Stimulated activated CD4-positive, alpha-beta T cell treated with anti-CD3 and anti-CD28 coated beads, Interleukin-12 subunit alpha, Interleukin-12 subunit beta, amount 100 ng/mL, for 48 hours (primary cell): ENCODE measurements around the gene GNAZ.

Source experiments
- DNase-seq, 3 donors: peaks; one replicate each; pipeline ENCODE4 v3.0.0-alpha.2; 2020; ENCODE audit warnings: low read depth in 2 of 3, low spot score in 1 of 3

The GNAZ gene

GRCh38 chr22:23092217-23092955 is 22.1 kb downstream of the GNAZ start:
- no peak for DNase-seq

DNA sequence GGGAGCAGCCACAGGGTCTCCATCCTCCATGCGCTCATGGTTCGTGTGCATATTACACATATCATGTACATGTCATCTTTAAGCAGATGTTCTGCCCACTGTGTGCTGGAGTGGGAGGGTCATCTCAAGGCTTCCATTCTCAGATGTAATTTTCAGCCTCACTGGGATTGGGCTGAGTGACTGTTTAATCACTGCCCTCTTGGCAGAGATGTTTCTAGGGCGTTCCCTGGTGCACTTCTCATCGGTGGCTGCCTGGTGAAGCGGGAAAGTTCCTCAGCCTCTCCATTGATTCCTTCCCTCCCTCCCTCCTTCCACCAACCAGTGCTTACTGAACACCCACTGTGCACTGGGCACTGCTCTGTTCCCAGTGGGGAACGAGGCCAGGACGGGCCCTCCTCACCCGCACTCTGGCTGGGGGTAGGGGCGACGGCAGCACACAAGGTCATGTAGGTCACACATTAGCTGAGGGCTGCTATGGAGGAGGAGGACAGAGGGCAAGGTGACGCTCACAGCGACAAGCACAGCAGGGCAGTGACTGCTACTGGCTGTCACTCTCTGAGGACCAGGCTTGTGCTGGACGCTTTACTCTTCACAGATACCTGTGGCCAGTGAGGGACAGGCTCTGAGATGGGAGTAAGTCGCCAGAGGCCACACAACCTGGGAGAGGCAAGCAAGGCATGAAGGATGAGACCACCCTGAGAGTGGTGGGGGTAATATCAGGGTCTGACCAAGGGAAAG is 22.9 kb downstream of the GNAZ start:
- no peak for DNase-seq

GRCh38 chr22:23094260-23094659 is 23.9 kb downstream of the GNAZ start:
- DNase-seq: no peak

DNA sequence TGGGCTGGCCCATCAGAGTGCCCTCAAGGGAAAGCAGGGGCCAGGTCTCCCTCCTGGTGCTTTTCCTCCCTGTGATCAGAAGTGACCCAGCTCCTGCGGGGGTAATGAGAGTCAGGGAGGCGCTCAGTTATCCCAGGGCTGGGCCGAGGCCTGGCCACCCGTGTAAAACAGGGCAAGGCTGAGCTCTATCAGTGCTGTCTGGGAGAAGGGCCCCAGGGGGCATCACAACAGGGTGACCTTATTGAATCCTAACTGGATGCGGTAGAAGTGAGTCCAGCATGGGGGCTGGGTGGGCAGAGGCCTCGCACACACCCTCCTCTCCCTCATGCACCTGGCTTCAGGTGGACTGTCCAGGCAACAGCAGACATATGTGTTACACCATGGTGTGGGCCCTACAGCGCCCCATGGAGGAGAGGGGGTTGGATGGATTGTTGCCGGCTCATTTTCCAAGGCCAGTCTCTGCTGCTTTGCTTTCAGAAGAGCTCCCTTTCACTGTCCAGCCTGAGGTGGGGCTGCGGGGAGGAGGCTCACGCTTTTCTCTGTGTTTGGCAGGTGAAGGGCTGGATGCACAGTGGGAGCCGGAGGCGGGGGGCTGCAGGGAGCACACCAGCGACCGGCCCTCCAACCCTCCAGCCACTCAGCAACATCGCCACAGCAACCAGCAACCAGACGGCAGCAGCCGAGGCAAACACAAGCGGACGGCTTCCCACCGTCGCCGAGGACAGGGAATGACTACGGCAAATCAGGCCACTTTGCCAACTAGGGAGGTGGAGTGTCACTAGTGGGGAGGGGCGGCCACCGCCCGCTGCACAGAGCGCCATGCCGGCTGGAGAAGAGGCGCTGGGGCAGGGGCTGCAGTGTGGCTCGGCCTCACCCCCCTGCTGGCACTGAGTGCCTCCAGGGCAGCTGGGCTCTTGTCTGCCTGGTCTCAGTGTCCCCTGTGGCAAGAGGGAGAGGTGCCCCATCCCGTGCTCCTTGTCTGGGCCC is 24.7 kb downstream of the GNAZ start:
- no peak for DNase-seq

DNA sequence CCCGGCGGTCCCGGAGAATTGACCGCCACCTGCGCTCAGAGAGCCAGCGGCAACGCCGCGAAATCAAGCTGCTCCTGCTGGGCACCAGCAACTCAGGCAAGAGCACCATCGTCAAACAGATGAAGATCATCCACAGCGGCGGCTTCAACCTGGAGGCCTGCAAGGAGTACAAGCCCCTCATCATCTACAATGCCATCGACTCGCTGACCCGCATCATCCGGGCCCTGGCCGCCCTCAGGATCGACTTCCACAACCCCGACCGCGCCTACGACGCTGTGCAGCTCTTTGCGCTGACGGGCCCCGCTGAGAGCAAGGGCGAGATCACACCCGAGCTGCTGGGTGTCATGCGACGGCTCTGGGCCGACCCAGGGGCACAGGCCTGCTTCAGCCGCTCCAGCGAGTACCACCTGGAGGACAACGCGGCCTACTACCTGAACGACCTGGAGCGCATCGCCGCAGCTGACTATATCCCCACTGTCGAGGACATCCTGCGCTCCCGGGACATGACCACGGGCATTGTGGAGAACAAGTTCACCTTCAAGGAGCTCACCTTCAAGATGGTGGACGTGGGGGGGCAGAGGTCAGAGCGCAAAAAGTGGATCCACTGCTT is 25.5 kb downstream of the GNAZ start:
- DNase-seq: no peak

DNA sequence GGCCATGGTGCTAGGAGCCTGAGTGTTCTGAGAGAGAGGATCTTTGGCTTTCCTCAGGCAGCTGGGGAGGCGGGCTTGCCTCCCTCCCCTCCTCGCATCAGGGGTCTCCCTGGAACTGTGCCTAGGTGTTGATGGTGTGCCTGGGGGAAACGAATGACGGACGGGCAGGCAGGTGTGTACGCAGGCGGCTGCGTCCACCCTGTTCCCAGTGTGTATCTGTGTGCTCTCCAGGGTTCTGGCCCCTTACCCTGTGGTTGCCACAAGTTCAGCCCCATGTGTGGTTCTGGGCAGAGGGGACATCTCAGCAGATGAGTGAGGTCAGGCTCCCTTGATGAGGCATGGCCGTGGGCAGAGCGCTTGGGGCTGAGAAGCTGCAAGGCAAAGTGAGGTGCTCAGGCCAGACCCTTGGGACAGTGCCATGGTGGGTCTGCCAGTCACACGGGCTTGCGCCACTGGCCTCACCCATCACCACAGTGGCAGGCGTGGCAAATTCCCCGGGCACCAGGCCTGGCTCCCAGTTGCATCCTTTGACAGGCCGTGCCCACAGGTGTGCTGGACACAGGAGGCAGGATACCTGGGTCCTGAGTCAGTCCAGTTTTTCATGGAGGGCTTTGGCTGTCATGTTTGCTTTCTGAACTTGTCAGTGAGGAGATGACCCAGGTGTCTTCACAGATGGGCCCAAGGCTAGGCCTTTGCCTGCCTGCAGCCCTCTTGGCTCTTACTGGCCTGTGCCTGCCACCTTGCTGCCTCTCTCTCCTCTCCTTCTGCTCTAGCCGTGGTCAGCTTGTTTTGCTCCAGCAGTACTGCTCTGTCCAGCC is 27.3 kb downstream of the GNAZ start:
- DNase-seq: no peak

DNA sequence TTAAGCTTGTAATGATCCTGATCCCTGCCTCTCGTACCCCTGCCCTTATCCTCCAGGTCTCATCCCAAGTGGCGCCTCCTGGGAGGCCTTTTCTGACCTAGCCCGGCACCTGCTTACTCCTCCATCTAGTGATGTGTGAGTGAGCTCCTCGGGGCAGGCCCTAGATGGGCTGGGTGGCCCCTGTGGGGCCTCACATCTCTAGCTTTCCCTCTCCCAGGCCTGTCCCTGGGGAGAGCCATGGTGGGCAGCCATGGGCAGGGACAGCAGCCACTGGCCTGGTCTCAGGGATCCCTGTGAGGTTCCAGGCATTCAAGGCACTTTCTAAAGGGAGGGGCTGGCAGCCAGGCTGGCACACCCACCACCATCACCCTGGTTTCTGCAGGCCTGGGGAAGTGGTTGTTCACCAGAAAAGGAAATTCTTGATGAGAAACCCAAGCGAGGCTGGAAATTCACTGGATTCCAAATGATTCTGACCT is 27.9 kb downstream of the GNAZ start:
- no peak for DNase-seq

DNA sequence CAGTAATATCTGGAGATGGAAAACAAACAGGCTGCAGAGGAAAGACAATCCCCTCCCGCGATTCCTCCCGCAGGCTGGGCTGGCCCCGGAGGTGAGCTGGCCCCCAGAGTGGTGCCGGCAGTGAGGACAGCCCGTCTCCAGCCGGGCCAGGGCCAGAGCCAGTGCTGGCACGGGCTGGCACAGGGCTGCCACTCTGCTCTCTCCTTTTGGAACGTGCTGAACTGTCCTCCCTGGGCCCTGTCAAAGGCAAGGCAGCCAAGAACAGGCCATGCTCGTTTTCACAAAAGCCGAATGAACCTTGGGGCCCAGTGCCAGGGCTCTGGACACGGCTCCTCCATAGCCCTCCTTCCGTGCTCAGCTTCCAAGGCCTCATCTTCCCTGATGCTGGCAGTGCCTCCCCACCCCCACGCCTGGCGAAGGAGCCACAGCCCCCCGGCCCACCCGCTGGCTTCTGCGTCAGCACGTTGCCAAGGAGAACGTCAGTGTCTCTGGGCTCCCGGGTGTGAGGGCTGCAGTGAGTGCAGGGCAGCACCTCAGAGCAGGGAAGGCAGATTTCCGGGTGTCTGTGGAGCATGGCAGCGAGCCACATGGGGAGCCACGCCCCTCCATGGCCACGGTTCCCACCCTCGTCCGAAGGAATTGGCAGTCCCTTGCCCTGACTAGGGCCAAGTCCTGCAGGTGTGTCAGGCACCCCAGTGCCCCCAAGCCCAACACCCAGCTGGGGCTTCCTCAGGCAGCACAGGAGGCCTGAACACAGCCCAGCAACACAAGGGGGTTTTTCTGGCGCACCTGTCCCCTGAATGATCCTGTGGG is 28.6 kb downstream of the GNAZ start:
- no peak for DNase-seq

DNA sequence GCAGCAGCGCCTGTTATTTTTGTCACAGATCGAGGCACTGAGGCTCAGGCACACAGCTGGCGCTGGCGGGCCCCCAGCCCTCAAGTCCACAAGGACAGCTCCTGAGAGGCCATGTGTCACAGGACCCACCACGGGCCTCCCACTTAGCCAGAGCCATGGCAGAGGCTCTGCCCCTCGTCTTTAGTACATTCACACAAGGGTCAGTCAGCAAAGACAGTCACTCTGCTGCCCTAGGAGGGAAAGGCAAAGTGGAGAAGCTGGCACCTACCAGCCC is 29.1 kb downstream of the GNAZ start:
- DNase-seq: no peak

- DNase-seq: no peak
Observed at GRCh38 chr22:23100124-23100801, 29.9 kb downstream of the GNAZ start.

DNA sequence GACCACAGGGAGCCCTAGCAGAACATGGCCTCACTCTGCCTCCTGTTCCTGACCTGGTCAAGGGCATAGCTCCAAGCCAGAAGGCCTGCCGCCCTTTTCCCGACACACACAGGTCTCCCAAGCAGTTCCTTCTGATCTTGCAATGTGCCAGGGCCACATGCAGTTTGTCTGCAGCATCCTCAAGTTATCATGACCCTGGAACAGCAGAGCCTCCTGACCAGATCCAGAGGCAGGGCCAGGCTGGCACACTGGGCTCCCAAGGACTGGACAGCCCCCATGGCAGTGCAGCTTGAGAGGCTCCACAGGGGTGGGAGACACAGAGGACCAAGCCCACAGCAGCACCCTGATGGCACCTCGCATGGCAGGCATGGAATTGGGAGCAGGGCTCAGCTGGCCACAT is 31.2 kb downstream of the GNAZ start:
- no peak for DNase-seq

DNA sequence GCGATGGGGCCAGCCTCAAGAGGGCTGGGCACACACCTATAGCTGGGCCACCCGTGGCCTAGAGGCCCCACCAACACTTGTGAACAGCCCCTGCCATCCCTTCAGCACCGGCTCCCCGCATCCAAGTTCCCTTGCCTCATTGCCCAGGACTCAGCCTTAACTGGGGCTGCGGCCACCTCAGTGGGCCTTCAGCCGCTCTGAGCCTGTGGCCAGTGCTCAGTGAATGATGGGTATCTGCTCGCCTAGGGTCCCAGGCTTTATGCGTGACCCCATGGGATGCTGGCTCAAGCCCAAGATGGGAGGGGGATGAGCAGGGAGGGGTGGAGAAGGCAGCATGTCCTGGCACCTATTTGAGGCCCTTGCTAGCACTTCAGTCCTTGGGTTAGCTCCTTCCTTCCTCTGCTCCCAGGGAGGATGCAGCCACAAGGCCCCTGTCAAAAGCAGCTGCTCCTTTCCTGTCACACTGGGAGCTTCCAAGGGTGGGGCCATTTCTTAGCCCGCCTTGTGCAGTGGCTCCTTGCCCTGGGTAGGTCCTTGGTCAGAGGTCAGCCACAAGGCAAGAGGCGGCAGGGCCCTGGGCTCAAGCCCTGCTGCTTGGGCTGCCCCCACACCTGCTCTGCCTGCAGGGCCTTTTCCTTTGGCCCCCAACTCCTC is 31.8 kb downstream of the GNAZ start:
- DNase-seq: no peak

DNA sequence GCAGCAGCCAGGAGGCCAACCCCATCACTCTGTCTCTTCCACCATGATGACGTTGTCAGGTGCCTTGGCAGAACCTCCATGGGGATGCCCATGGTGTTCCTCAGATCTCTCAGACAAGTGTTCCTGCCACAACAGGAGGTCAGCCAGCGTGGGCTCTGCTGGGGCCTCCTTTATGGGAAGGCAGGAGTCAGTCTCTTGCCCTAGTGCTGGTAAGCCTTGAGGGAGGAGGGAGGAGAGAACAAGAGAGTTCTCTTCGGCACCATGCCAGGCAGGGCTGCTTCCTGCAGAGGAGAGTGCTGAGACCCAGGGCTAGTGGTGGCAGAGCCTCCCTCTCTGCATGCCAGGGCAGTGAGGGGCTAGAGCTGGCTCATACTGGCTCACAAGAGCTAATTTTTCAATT is 32.5 kb downstream of the GNAZ start:
- DNase-seq: no peak

DNA sequence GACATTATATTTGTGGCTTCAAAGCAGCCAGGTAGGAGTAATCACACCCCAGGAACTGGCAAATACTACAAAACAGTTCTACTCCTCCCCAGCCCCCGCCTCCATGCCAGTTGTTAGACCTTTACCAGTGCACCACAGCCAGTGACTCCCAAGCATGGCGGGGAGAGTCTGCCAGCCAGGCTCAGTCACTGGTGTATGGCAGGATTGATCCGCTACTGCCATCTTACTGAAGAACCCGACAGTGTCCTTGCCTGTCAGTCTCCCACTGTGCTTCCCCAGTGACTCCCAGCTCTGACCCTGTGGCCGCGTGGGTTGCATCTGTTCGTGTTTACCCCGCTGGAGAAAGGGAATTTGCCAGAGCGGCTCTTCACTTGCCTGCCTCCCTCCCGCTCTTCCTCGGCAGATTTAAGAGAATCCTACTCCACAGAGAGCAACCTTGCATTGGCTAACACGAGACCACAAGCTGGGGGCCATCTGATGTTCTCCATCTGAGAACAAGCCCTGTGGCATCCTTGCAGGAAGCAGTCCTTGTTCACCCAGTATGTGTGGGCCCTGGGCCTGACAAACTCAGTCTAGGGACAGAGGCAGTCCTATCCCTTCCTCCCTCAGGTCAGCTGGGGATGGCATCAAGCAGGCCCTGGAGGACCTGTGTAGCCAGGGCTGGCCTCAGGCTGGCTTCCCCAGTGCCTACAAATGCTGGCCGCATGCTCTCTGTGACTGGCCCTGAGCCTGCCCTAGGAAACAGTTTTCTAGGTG is 33.1 kb downstream of the GNAZ start:
- DNase-seq: no peak

DNA sequence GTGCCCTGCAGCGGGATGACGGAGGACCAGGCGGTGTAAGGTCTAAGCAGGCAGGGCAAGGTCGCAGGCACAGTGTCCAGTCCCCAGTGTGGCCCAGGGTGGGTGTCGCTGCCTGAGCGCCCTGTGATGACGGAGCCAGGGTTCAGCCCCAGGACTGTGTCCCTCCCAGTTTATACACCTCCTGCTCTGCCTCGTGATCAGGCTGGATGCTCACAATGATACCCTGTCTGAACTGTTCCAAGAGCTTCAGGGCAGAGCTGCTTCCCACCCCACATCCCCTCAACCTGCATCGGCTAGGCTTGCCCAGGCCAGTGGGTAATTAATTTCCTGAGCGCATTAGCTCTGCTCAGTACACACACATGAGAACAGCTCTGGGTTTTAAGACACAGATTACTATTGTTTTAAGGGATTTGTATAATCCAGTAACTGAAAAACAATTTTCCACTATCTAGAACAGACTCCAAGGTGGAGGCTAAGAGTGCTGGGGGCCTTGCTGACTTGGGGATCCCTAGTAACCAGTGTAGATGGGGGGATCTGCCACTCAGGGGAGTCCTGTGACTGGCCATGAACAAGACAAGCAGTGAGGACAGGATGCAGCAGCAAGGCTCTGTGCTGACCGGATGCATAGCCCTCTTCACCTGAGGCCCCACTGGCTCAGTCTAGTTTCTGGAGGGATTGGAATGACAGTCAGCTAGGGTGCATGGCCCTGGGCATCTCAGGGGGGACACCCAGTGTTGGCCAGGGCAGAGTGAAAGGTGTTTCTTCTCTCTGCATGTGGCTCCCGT is 34.1 kb downstream of the GNAZ start:
- DNase-seq: no peak

DNA sequence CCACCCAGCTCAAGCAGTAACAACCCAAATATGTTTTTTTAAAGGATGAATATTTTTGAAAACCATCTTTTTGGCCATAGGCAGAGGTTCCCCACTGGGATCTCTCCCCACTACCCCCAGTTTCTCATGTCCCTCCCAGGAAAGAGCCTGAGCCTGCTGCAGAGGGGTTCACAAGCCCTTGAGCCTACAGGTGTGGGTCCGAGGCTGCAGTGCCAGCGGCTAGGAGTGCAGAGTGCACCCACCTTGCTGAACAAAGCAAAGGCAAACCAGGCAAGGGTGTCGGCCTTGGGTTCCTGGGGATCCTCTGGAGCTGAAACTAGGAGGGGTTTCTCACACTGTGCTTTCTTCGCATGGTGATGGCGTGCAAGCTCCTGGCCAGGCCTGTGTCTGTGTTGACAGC is 35.0 kb downstream of the GNAZ start:
- DNase-seq: no peak

DNA sequence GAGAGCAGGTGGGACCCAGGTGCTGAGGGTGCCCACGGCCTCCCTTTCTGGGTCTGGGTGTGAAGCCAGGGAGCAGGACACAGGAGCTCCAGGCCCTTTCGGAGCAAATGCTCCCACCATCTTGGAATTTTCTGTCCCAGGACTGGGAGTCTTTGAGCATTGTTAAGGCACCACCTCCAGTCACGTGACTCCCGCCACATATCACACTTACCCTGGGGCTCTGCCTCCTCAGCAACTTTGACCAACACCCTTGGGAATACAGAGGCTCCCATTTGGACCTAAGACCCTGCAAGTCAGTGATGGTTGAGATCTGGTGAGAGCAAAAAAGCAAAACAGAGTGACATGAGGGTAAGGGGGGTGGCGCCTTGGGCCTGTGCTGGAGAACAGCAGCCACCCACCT is 35.6 kb downstream of the GNAZ start:
- no peak for DNase-seq
